HK-2 (cell line): ENCODE results near the gene ITPR1.

Source experiments
- DNase-seq: peaks from one replicate; pipeline ENCODE4 v3.0.0-alpha.2; 2018; ENCODE audit not compliant: unreplicated experiment

The ITPR1 gene

GRCh38 chr3:4509983-4510755 lies 17.0 kb downstream of the ITPR1 start:
- DNase-seq: no peak

GRCh38 chr3:4511491-4512262 lies 18.5 kb downstream of the ITPR1 start:
- no peak for DNase-seq

- no peak for DNase-seq
Observed at GRCh38 chr3:4512895-4513616, 19.9 kb downstream of the ITPR1 start.

- DNase-seq: no peak
Observed at GRCh38 chr3:4514321-4514720, 21.2 kb downstream of the ITPR1 start.

GRCh38 chr3:4514916-4515315 lies 21.8 kb downstream of the ITPR1 start:
- no peak for DNase-seq

GRCh38 chr3:4515916-4516579 lies 22.9 kb downstream of the ITPR1 start:
- no peak for DNase-seq

- no peak for DNase-seq
Observed at GRCh38 chr3:4517093-4517492, 23.9 kb downstream of the ITPR1 start.

GRCh38 chr3:4517643-4518311 lies 24.6 kb downstream of the ITPR1 start:
- DNase-seq: no peak

- DNase-seq: no peak
Observed at GRCh38 chr3:4520033-4520816, 27.1 kb downstream of the ITPR1 start.

- DNase-seq: no peak
Observed at GRCh38 chr3:4522947-4523346, 29.8 kb downstream of the ITPR1 start.

- DNase-seq: no peak
Observed at GRCh38 chr3:4523710-4524698, 30.9 kb downstream of the ITPR1 start.

- no peak for DNase-seq
Observed at GRCh38 chr3:4525560-4526223, 32.5 kb downstream of the ITPR1 start.

GRCh38 chr3:4528320-4528719 lies 35.2 kb downstream of the ITPR1 start:
- DNase-seq: no peak

- no peak for DNase-seq
Observed at GRCh38 chr3:4528819-4529600, 35.9 kb downstream of the ITPR1 start.

GRCh38 chr3:4529876-4530588 lies 36.9 kb downstream of the ITPR1 start:
- no peak for DNase-seq

GRCh38 chr3:4531478-4532025 lies 38.4 kb downstream of the ITPR1 start:
- no peak for DNase-seq

- no peak for DNase-seq
Observed at GRCh38 chr3:4532535-4533112, 39.5 kb downstream of the ITPR1 start.
